ENCODE measurements around the gene RPS6KC1. TPM values are rescaled to one million over a fixed set of nuclear protein-coding genes. Genes with fewer than 3 reads are reported as not detected.

Gene RPS6KC1
- total RNA-seq, 1 experiment from 2014 or later = 16.9 TPM

DNA sequence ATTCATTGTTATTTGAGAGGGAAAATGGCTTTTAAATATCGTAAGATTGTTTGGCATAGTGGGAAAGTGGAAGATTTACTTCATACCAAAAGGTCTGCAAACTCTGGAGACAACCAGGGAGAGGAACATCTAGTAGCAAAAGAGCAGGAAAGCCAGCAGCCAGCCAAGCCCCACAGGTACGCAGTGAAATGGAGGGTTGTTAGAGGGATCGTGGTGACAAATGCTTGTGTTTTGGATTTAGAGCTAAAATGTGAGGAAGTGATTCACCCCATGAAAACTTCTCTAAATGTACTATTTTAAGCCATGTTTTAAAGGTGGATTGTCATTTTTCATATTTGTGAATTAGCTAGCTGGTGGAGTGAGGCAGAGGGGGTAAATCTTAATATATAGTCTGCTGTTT is 69.3 kb downstream of the RPS6KC1 start:
- DNase-seq = no peak

More for the DNA sequence above, 69.3 kb downstream of the RPS6KC1 start:
- Histone ChIP-seq H3K79me2 (ENCODE audit: insufficient read depth, low read length) (no peaks in the 10 kb centered on the region), H4K91ac (ENCODE audit: insufficient read length, low read depth, low read length) (no peak overlapping the region), H3K23ac (ENCODE audit: insufficient read length, low read depth, low read length) (no peak overlapping the region), H3K23me2 (ENCODE audit: insufficient read length, low read depth, low read length, poor library complexity, severe bottlenecking) (no peaks in the 10 kb centered on the region), H4K8ac (replicated peaks; ENCODE audit: insufficient read length, low read depth, low read length) (no peak overlapping the region), H2BK20ac (ENCODE audit: low read depth, low read length, poor library complexity, severe bottlenecking) (no peak overlapping the region), H2AFZ (ENCODE audit: low read length) (no peak overlapping the region), H2BK5ac (ENCODE audit: insufficient read length, low read length) (no peak overlapping the region), H3K4ac (ENCODE audit: low read depth, low read length) (no peak overlapping the region), H3T11ph (ENCODE audit: low read length) (no peak overlapping the region), H3K4me1 (ENCODE audit: insufficient read depth, low read length) (no peaks in the 10 kb centered on the region), H3K4me2 (ENCODE audit: insufficient read depth, insufficient read length, low read length) (no peak overlapping the region), H3K18ac (ENCODE audit: insufficient read length, low read depth, low read length) (no peak overlapping the region), H3K27me3 (ENCODE audit: insufficient read depth, low read length) (no peaks in the 10 kb centered on the region), H3K14ac (ENCODE audit: insufficient read depth, low read length) (no peak overlapping the region), H4K20me1 (ENCODE audit: control insufficient read depth, insufficient read depth, insufficient read length) (no peaks in the 10 kb centered on the region), H3K27ac (ENCODE audit: insufficient read length, low read depth, low read length) (no peak overlapping the region), H3K79me1 (ENCODE audit: insufficient read depth, low read depth, low read length, poor library complexity, severe bottlenecking) (no peaks in the 10 kb centered on the region), H4K5ac (ENCODE audit: insufficient read length, low read depth, low read length) (no peak overlapping the region), H3K56ac (ENCODE audit: insufficient read length, low read depth, low read length) (no peak overlapping the region), H3K9me3 (ENCODE audit: control insufficient read depth, low read depth, low read length) (no peaks in the 10 kb centered on the region), H3K9ac (ENCODE audit: extremely low read depth, insufficient read length, low read length) (no peak overlapping the region), H2BK12ac (ENCODE audit: insufficient read length, low read depth, low read length) (no peak overlapping the region), H2BK120ac (ENCODE audit: low read depth, low read length, poor library complexity, severe bottlenecking) (no peak overlapping the region), H2BK15ac (ENCODE audit: low read depth, low read length) (no peak overlapping the region), H2AK5ac (ENCODE audit: insufficient read length, low read length) (no peak overlapping the region)
- Mint-ChIP-seq H3K27me3 (ENCODE audit: low read depth) (no peaks in the 10 kb centered on the region), H3K9me3 (no peaks in the 10 kb centered on the region), H3K27ac (no peak overlapping the region), H3K36me3 (ENCODE audit: insufficient read depth in 1 of 3, low read depth in 3 of 3) (no peaks in the 10 kb centered on the region; a peak in 1 of 7 replicates), H3K4me1 (peaks cover 0 to 2% of the 10 kb centered on the region in 2 experiments; a peak in 1 of 4 replicates), H3K4me3 (no peak overlapping the region)
- TF ChIP-seq CTCF (conservative IDR thresholded peaks at IDR 0.05) = no peak
- no CpG with 5 or more reads among the region's 3 CpGs for WGBS (ENCODE audit: extremely low coverage, insufficient read length, low lambda C conversion rate)

Data from H9 (cell line).